IPS-NIHi7 (cell line): ENCODE data around the gene EDRF1.

Source experiments
- DNase-seq: peaks from one replicate; pipeline ENCODE4 v3.0.0; 2012; ENCODE audit warnings: mixed read lengths; ENCODE audit errors: extremely low spot score

The EDRF1 gene

DNA sequence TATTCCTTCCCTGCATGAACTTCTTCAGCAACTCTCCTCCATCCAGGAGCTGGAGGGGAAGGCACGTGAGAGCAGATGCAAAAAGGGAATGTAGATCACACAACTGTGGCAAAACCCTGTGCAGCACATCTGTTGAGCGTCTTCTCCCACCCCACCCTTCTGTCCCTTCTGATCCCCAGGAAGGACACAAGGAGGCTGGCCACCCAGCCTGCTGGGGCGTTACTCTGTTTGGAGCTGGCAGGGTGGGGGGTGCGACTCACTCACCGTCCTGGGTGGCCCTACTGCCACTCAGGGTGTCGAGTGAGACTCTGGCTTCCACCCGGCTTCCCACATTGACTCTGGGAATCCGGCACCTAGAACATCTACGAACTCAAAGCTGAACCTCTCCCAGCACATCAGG, 66.3 kb downstream of the EDRF1 start:
- DNase-seq: no peak

DNA sequence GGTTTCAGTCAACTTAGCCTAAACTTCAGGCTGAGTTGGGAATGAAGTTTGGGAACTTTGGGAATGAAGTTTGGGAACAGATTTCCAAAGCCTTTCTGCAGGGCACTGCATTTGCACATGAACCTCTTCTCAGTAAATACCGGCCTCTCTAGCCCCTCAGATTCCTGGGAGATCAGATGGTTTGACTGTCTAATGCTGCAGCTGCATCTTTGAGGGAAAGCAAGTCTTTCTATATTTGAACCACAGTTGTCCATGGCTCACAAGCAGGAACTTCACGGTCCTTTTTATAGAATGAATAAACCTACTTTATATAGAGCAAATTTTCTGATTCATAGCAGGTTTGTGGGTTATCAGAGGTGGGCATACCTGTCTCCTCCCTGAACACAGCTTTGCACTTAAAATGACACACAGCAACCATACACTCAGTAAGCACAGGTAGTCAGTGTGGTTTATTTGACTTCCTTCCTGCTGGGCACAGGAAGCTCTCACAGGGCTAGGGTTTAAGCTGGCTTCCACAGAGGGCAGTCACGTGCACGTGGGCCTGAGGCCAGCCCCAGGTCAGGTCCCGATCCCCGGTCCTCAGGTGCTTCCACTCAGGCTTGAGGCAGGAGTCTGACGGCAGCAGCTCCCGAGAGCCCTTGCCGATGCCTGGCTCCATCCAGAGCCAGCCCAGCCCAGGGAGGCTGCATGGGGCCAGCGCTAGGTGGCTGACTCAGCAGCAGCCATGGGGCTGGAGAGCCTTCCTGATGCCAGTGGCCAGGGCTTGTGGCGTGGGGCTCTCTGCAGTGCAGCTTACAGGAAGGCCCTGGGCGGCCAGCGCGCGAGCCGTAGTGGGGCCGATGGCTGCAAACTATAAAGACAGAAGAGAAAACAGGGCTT, 68.9 kb downstream of the EDRF1 start:
- DNase-seq: no peak

DNA sequence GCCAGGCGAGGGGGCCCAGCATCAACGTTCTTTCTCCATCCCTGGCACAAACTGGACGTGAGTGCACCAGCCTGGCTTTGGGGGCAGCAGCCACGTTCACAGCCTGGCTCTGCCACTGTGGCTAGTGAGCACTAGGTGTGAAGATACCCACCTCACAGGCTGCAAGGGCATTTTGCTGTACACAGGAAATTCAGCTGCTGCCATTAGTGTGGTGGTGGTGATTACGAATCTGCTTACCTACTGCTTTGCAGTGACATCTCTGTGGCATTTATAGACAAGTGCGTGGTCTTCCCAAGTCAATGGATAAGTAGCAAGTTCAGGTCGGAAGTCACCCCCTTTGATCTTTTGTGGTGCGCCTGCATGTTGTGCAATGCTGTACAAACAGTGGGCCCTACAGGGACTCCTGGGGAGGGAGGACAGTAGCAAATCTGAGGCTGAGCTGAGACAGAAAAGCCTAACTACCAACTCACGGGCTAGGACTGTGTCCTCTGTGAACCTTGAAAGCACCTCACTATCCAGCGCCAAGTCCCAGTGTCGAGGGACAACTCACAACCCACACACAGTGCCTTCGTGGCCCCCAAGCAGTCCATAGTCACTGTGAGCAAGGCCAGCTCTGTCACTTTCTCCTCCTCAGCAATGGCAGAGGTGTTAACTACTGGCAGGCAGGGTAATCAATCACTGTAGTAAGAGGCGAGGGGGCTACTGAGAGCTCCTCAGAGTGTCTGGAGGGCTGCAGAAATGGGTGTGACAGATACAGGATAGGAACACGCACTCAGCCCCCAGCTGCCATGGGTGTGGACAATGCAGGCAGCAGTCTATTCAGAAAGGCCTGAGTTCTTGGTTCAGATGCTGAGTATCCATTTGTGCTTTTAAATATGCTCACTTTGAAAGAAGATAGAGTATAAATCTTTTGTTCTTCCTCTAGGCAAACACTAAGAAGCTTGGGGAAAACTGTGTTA, 73.1 kb downstream of the EDRF1 start:
- DNase-seq: no peak

DNA sequence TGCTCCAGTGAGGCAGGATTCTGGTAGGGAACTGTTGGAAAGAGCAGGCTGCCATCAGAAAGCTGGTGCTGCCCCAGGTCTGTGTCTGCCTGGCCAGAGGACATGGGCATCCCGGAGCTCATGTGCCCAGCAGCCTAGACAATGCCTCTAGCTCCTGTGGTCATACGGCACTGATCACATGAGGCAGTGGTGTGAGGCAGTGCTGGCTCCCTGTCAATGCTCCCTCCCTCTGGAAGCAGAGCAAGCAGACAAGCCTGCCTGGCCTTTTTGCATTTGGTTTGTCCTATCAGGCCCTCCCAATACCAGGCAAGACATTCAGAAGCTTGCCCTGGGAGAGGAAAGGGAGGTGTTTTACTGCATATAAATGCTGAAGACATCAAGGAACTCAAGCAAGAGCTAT, 75.6 kb downstream of the EDRF1 start:
- DNase-seq: no peak

DNA sequence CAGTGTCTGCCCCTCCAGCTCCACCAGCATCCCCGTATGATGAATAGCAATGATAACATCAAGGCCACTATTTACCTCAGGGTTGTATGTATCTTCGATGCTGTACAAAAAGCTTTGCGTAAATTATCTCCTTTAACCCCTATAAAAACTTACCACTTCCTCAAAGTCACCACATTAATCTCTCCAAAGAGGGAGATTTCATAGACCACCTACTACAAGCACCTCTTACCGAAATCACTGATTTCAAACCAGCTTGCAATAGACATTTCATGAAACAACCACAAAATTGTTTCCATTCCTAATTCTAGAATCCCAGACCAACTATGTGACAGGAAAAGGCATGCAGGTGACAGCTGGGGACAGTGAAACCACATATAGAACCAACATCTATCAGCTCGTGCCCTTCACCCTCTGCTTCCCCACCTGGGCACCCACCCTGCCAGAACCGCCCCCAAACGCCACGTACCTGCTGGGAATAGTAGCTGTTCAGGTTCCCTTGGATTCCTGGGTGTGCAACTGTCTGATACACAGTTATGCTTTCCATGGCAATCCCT, 76.2 kb downstream of the EDRF1 start:
- DNase-seq: no peak

DNA sequence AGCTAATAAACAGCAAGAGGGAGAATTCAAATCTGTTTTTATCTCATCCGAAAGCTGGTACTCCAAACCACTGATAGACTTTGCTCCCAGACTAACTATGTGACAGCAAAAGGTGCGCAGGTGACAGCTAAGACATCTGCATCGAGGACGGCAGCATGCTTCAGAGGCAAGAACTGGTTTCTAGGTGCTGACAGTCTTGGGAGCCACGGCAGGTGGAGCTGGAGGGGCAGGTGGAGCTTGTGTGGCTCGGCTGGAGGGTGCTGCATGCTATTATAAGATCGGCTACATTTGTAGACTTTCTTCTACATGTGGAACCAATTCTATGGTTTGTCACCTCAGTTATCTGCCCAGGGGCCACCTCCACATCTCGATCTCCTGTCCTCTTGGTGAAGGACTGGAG, 77.9 kb downstream of the EDRF1 start:
- no peak for DNase-seq

DNA sequence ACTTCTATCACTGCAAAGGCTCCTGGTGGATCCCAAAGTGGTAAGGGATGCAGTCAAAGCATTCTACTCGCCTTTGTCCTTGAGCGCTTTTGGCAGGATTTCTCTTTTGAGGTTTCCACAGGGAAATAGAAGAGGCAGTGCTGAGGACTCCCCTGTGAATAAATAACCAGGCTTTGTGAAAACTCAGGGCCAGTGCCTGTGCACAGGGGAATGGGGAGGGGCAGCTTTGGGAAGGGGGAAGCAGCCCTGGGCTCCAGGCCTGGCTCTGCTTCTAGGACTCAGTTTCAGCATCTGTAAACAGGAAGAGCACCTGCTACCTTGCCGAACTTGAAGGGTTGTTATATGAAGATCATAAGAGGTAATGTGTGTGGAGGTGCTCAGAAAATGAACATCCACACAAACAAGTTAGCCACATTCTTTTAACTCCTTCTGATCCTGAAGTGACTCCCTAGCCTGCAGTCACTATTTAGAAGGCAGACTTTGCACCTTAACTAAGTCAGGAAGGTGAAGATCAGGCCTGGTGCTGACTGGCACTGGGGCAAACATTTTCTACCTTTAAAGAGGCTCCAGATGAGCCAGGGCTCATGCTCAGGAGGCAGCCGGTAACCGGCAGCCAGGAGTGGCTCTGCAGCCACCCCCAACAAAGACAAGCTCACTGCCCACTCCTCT, 78.6 kb downstream of the EDRF1 start:
- DNase-seq: no peak

DNA sequence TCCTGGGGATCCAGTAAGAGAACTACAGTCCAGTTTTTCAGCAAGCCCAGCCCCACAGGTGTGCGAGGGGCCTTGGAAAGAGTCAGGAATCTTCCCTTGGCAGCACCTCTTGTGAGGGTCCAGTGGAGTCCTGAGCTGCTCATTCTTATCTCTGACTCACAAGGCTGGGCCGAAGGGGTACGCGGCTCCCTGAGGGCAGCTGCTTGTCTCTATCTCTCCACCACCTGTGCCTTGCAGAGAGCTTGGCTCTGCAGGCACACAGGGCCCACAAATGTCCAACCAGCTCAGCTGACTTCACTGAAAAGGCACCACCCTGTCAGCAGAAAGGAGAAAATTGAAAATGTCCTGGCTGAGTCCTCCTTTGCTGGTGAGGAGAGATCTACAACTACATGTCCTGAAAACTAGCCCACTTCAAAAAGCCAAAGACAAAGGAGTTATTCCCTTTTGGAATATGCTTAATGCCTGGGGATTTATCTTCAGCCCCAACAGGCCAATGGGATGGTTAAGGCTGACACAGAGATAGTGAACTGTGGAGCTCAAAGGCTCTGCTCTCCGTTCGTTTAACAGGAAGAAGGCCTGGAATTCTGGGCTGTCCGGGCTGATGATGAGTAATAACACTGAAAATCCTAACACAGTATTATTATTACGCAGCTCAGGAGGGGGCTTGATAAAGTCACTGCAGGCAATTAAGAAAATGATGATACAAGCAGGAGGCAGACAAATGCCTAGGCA, 80.1 kb downstream of the EDRF1 start:
- no peak for DNase-seq

DNA sequence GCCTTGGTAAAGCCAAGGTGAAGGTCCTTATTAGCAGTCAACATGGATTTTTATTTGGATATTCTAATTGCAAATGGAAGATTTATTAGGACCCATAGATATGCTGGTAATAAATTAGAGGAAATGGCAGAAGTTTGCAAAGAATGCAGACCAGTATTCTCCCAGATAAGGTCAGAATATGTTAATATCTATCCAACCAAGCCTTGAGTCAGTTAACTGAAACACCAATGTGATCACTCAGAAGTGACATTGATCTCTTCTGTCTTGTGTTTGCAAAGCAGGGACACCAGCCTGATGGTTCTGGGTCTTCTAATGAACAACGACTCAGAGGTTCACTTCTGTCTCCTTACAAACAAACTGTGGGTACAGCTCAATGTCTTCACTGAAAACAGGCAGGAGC, 82.1 kb downstream of the EDRF1 start:
- DNase-seq: no peak

DNA sequence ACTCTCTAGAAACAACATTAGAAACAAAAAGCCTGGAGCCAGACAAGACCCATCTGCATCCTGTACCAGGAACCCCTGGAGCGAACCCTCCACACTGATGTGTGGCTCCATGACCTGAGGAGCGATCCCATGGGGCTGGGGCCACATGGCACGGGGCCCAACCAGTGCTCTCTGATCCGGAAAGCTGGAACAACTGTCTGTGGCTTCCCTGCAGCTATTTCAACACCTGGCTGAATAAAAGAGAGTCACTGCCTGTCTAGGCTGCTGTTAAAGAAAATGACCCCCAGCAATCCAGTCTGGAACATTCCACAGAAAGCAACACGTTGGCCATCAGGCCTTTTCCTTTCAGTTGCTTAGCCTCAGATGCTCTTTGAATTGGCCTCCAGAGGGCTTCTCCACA, 82.6 kb downstream of the EDRF1 start:
- DNase-seq: no peak

DNA sequence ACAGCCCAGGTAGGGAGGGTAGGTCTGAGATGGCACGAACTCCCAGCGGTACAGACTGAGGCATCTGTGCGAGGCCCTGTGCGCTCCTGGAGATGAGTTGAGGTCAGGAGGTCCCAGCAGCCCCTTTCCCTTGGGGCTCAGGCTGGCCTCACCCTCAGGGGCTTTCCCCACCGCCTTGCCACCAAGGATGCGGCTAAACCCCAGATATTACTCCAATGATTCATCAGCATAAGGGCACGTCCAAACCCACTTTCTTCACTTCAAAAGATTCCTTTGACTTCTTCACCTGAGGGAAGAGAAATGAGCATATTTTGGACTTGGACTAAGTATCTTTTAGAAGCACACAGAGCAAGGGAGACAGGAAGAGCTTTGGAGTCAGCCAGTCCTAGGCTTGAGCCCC, 83.2 kb downstream of the EDRF1 start:
- no peak for DNase-seq

DNA sequence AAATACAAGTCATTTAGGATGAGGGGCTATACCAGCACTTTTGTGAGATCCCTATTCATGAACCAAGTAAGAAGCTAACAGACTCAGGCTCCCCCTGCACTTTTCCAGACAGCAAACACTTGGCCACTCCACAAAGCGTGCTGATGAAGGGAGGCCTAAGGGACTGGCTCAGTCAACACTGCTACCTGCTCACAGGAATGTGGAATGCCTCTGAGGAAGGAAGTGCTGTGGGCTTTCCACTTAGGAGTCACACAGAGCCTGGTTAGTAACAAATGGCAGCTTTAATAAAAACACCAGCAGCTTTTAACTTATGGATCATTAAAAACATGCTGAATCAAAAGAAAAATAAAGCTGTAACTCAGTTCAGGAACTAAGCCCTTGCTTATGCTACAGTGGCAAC, 88.5 kb downstream of the EDRF1 start:
- DNase-seq: no peak

DNA sequence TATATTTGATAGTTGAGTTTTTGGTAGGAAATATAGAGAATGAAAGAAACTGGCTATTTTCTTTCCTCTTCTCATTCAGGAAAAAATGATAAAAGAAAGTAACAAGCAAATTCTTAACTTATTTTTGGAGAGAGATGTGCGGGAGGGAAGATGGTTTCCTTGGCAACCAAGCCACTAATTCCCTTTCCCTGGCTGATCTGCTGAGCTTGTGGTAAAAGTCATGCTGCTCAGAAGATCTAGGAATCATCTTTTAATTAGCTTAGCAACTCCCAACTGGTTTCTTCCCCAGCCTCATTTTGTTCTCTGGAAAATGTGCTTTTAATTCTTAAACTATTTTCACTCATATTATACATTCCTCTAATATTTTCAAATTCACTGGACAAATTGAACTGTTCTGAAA, 91.7 kb downstream of the EDRF1 start:
- no peak for DNase-seq

DNA sequence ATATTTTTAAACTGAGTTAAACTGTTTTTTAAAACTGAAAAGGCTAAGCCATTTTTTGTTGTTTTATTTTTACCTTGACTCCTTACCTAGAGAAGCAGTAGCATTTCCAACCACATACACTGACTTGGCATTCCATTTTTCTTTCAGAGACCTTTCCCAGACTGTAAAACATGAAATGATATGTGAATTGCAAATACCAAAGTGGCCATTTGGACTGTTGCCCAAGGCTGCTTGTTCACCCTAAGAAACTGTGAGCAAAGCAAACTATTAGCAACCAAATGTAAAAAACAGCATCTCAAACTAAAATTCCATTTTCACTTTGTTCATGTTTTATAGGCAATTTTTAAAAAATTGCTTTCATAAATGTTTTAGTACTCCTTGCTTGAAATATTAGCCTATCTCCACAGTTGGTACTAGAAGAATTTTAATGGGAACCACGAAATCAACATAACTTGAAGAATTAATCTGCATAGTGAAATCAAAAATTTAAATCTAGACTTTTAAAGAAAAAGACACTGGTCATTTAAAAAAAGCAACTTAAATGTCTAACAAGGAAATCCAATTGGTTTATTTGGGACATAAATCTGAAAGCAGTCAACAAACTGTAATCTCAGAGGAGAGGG, 92.7 kb downstream of the EDRF1 start:
- DNase-seq: no peak
